HepG2 (cell line): ENCODE results near the gene C2orf81. TPM values are rescaled to one million over a fixed set of nuclear protein-coding genes. Genes with fewer than 3 reads are reported as not detected.
A peak's percentile ranks its signal among the peaks of the same experiment; 100 is the strongest.

Experiments
- AHR ChIP-seq: IDR thresholded peaks from 2 replicates; pipeline ENCODE4 v1.6.1; 2018; ENCODE audit warnings: missing genetic modification reagents, missing compliant biosample characterization
- CENPT ChIP-seq: sonication (generic); formaldehyde crosslinking; IDR thresholded peaks from 2 replicates; pipeline ENCODE4 v1.8.0; 2022; ENCODE audit warnings: low read depth, mild to moderate bottlenecking, moderate library complexity, missing genetic modification reagents
- EEA1 ChIP-seq: sonication (generic); formaldehyde crosslinking; IDR thresholded peaks from 2 replicates; pipeline ENCODE4 v1.5.1; 2020; ENCODE audit warnings: mild to moderate bottlenecking, missing genetic modification reagents, borderline replicate concordance
- ELF4 ChIP-seq: sonication (generic); formaldehyde crosslinking; IDR thresholded peaks from 2 replicates; pipeline ENCODE4 v1.5.0; 2020; ENCODE audit warnings: missing genetic modification reagents, mild to moderate bottlenecking, moderate library complexity, borderline replicate concordance
- HDAC2 ChIP-seq: sonication (generic); formaldehyde crosslinking; IDR thresholded peaks from 2 replicates; pipeline ENCODE4 v1.4.0; 2020; ENCODE audit warnings: missing genetic modification reagents
- KDM6A ChIP-seq: IDR thresholded peaks from 2 replicates; pipeline ENCODE4 v1.6.1; 2016; ENCODE audit warnings: low read depth
- ONECUT2 ChIP-seq: sonication (generic); formaldehyde crosslinking; IDR thresholded peaks from 2 replicates; pipeline ENCODE4 v1.4.0; 2020; ENCODE audit warnings: missing genetic modification reagents
- PLSCR1 ChIP-seq: sonication (generic); formaldehyde crosslinking; IDR thresholded peaks from 2 replicates; pipeline ENCODE4 v1.5.0; 2020; ENCODE audit warnings: missing genetic modification reagents, mild to moderate bottlenecking, borderline replicate concordance
- PRDM10 ChIP-seq: sonication (generic); formaldehyde crosslinking; IDR thresholded peaks from 2 replicates; pipeline ENCODE4 v1.4.0; 2020; ENCODE audit warnings: low read depth, missing genetic modification reagents
- RBM39 ChIP-seq: fragments of 200-400 bp; formaldehyde crosslinking; IDR thresholded peaks from one replicate; pipeline ENCODE4 v1.6.1; 2018; ENCODE audit warnings: antibody characterized with exemption, mild to moderate bottlenecking, low read depth, low read length; ENCODE audit not compliant: poor library complexity, severe bottlenecking
- RXRB ChIP-seq: IDR thresholded peaks from 2 replicates; pipeline ENCODE4 v1.6.1; 2016; ENCODE audit warnings: borderline replicate concordance, missing genetic modification reagents, missing compliant biosample characterization
- SAP130 ChIP-seq: IDR thresholded peaks from 2 replicates; pipeline ENCODE4 v1.6.1; 2016; ENCODE audit warnings: low read depth
- SRSF9 ChIP-seq: fragments of 200-400 bp; formaldehyde crosslinking; IDR thresholded peaks from 2 replicates; pipeline ENCODE4 v1.6.1; 2018; ENCODE audit warnings: borderline replicate concordance, mild to moderate bottlenecking, low read depth, low read length; ENCODE audit not compliant: insufficient read depth, poor library complexity, severe bottlenecking
- ZBTB42 ChIP-seq: sonication (generic); formaldehyde crosslinking; IDR thresholded peaks from 2 replicates; pipeline ENCODE4 v1.5.0; 2020; ENCODE audit warnings: mild to moderate bottlenecking, missing genetic modification reagents
- ZNF235 ChIP-seq: sonication (generic); formaldehyde crosslinking; IDR thresholded peaks from 2 replicates; pipeline ENCODE4 v1.8.1; 2023; ENCODE audit warnings: mild to moderate bottlenecking, missing genetic modification reagents, borderline replicate concordance
- ZNF558 ChIP-seq: sonication (generic); formaldehyde crosslinking; IDR thresholded peaks from 2 replicates; pipeline ENCODE4 v1.9.0; 2022; ENCODE audit warnings: mild to moderate bottlenecking, missing genetic modification reagents, borderline replicate concordance
- ZNF577 ChIP-seq: sonication (generic); formaldehyde crosslinking; IDR thresholded peaks from 2 replicates; pipeline ENCODE4 v1.4.0; 2020; ENCODE audit warnings: mild to moderate bottlenecking, low read depth, missing genetic modification reagents, borderline replicate concordance
- ZNF605 ChIP-seq: sonication (generic); formaldehyde crosslinking; IDR thresholded peaks from 2 replicates; pipeline ENCODE4 v1.8.0; 2022; ENCODE audit warnings: mild to moderate bottlenecking, missing genetic modification reagents
- polyA plus RNA-seq, 8 experiments: library from polyadenylated mRNA; depleted of rRNA in 3 of 8; stranded (reverse) in 7 of 8; unstranded in 1 of 8; fragments of >200 nt; fragmentation: Illumina TruSeq in 4 of 8; extraction: Trizol in 4 of 8; gene quantifications; 2 replicates each; pipeline versions ENCODE4 v1.2.1 to v1.2.3, GENCODE V29; 2011 to 2016; ENCODE audit warnings: low read depth in 4 of 8, missing spikeins in 1 of 8, mixed read lengths in 1 of 8; ENCODE audit not compliant: insufficient read depth in 1 of 8
- total RNA-seq, 5 experiments: library from RNA; depleted of rRNA; stranded (reverse); fragments of >200 nt; fragmentation: Illumina TruSeq; extraction: Trizol; gene quantifications; 2 replicates each; pipeline ENCODE4 v1.2.3, GENCODE V29; 2016; ENCODE audit warnings: low read depth in 1 of 5
- TF ChIP-seq, protein P1 (sequence below): sonication (generic); formaldehyde crosslinking; IDR thresholded peaks from 2 replicates; pipeline ENCODE4 v1.5.0; 2020; ENCODE audit warnings: missing genetic modification reagents

C2orf81 gene
- total and polyA plus RNA-seq, 2 of the 13 experiments (the other 11 are each of a cell fraction or from before 2014, with no cell fraction given) = 0.15 to 0.17 TPM

DNA sequence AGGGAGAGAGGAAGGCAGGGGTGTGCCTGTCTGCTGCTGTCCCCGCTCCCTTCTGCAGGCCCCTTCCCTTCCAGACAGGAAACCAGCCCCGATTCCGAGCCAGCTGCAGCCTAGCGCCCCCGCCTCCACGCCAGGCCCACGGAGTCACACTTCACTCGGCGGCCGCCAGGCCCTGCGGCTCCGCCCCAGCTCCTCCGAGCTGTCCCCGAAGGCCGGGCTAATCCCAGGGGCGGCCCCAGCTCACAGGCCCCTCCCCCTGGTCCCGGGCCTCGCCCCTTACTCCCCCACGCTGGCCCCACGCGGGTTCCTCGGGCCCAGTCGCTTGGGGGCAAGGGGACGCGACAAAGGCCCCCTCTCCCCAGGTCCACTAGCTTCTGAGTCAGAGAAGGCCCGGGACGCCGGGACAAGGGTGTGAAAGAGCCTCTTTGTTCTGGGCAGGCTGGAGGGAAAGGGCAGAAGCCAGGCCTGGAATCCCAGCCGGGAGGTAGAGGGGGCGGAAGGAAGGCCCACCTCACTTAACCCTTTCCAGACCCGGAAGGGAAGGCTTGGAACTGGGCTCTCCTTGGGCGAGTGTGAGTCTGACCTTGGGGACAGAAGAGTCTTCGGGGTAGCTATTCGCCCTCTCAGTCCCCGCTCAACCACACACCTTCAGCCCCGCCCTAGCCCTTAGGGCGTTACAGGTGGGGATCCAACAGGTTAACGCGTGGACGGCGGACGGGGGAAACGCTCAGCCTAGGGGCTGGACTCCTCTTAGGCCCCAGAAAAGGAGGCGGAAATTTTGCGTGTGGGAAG lies 19.2 kb upstream of the C2orf81 start (continued):
- peak; percentile 70; the same call in 1 of the 2 replicates for TF ChIP-seq CENPT (CRISPR knock-in tag)
- TF ChIP-seq RBM39 = peak; percentile 82
- TF ChIP-seq ELF4 (CRISPR knock-in tag) = peak; percentile 89; the same call in 1 of the 2 replicates
- TF ChIP-seq, protein P1, sequence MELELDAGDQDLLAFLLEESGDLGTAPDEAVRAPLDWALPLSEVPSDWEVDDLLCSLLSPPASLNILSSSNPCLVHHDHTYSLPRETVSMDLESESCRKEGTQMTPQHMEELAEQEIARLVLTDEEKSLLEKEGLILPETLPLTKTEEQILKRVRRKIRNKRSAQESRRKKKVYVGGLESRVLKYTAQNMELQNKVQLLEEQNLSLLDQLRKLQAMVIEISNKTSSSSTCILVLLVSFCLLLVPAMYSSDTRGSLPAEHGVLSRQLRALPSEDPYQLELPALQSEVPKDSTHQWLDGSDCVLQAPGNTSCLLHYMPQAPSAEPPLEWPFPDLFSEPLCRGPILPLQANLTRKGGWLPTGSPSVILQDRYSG (CRISPR knock-in tag) = peak; percentile 57; the same call in 1 of the 2 replicates
- TF ChIP-seq ZNF558 (CRISPR knock-in tag) = no peak
- TF ChIP-seq ZNF235 = peak; percentile 85
- TF ChIP-seq ZNF605 (CRISPR knock-in tag) = peak; percentile 80; the same call in 1 of the 2 replicates
- no peak; the same call in 1 of the 2 replicates for TF ChIP-seq KDM6A
- TF ChIP-seq SAP130 = peak; percentile 91
- no peak for TF ChIP-seq ZNF577
- no peak for TF ChIP-seq SRSF9
- TF ChIP-seq ZBTB42 = peak; percentile 71; the same call in 1 of the 2 replicates
- no peak for TF ChIP-seq PLSCR1 (CRISPR knock-in tag)
- TF ChIP-seq PRDM10 = peak; percentile 78; the same call in 1 of the 2 replicates
- TF ChIP-seq EEA1 (CRISPR knock-in tag) = no peak
- peak; percentile 98 for TF ChIP-seq HDAC2 (CRISPR knock-in tag)
- TF ChIP-seq ONECUT2 (CRISPR knock-in tag) = 0 out of 2 replicates have a peak, but pooled peaks have one; percentile 5
- no peak for TF ChIP-seq AHR (CRISPR knock-in tag)
- TF ChIP-seq RXRB (CRISPR knock-in tag) = peak; percentile 77
